CD4-positive, CD25-positive, alpha-beta regulatory T cell (primary cell): ENCODE measurements around the gene ERBB4. TPM values are rescaled to one million over a fixed set of nuclear protein-coding genes. Genes with fewer than 3 reads are reported as not detected.

ENCODE experiments used
- ATAC-seq, 2 donors: fragments of 150-1000 bp; cut with Tn5 transposase; one replicate each; pipeline ENCODE4 v1.10.0; 2021; ENCODE audit warnings: low read depth in 2 of 2, moderate number of reproducible peaks in 2 of 2, moderate library complexity in 1 of 2
- DNase-seq, 3 donors: peaks; one replicate each; pipeline versions ENCODE4 v3.0.0 to v3.0.0-alpha.2; 2012 to 2022; ENCODE audit warnings: mixed read lengths in 1 of 3
- H3K27ac ChIP-seq: one replicate; pipeline ENCODE4 v1.7.0; 2013; ENCODE audit warnings: mild to moderate bottlenecking, low read length; ENCODE audit not compliant: insufficient read depth, poor library complexity, severe bottlenecking
- H3K27me3 ChIP-seq: one replicate; pipeline ENCODE4 v1.7.0; 2013; ENCODE audit warnings: low read length; ENCODE audit not compliant: control insufficient read depth, insufficient read depth
- H3K36me3 ChIP-seq: one replicate; pipeline ENCODE4 v1.7.0; 2013; ENCODE audit warnings: mild to moderate bottlenecking, low read length, moderate library complexity; ENCODE audit not compliant: control insufficient read depth, insufficient read depth
- H3K4me1 ChIP-seq: 2 replicates; pipeline ENCODE4 v1.7.0; 2013; ENCODE audit warnings: mild to moderate bottlenecking, low read length; ENCODE audit not compliant: insufficient read depth, control insufficient read depth, poor library complexity, severe bottlenecking
- H3K4me3 ChIP-seq: one replicate; pipeline ENCODE4 v1.7.0; 2013; ENCODE audit warnings: low read depth, mild to moderate bottlenecking, low read length, moderate library complexity
- H3K9me3 ChIP-seq, 2 experiments: 1 replicate in 1 of 2; 2 replicates in 1 of 2; pipeline ENCODE4 v1.7.0; 2013; ENCODE audit warnings: low read length in 2 of 2, mild to moderate bottlenecking in 1 of 2, moderate library complexity in 1 of 2; ENCODE audit not compliant: control insufficient read depth in 2 of 2
- H3K27ac Mint-ChIP-seq, 3 donors: one replicate each; pipeline ENCODE4 v1.8.0; 2020 to 2022; ENCODE audit warnings: mild to moderate bottlenecking in 3 of 3, mixed read lengths in 3 of 3, moderate library complexity in 2 of 3
- H3K27me3 Mint-ChIP-seq: one replicate; pipeline ENCODE4 v1.8.0; 2022; ENCODE audit warnings: mild to moderate bottlenecking, mixed read lengths
- H3K36me3 Mint-ChIP-seq: one replicate; pipeline ENCODE4 v1.8.0; 2020; ENCODE audit warnings: mixed read lengths
- H3K4me1 Mint-ChIP-seq, 4 donors: one replicate each; pipeline ENCODE4 v1.8.0; 2020 to 2022; ENCODE audit warnings: mixed read lengths in 4 of 4, mild to moderate bottlenecking in 1 of 4
- H3K4me3 Mint-ChIP-seq, 4 donors: one replicate each; pipeline ENCODE4 v1.8.0; 2020 to 2022; ENCODE audit warnings: mild to moderate bottlenecking in 4 of 4, mixed read lengths in 4 of 4, moderate library complexity in 3 of 4
- H3K9me3 Mint-ChIP-seq, 7 donors: one replicate each; pipeline ENCODE4 v1.8.0; 2020 to 2022; ENCODE audit warnings: mixed read lengths in 7 of 7, mild to moderate bottlenecking in 3 of 7, moderate library complexity in 2 of 7
- polyA plus RNA-seq, 4 donors: library from polyadenylated mRNA; unstranded; fragments of 300-500 nt; fragmentation: Illumina TruSeq; gene quantifications; one replicate each; pipeline ENCODE4 v1.2.3, GENCODE V29; 2021
- total RNA-seq: library from RNA; stranded (reverse); gene quantifications from one replicate; pipeline ENCODE4 v1.2.3, GENCODE V29; 2022

The ERBB4 gene
- total and polyA plus RNA-seq, 5 donors from 2014 or later, result not detected

- Mint-ChIP-seq H3K4me1 (no peaks in the 10 kb centered on the region), H3K36me3 (no peaks in the 10 kb centered on the region), H3K27ac (no peak overlapping the region), H3K4me3 (no peak overlapping the region), H3K9me3 (peaks cover 0 to 7% (median 3%) of the 10 kb centered on the region in 7 donors), H3K27me3 (no peaks in the 10 kb centered on the region)
- Histone ChIP-seq H3K4me3 (no peak overlapping the region), H3K9me3 (no peaks in the 10 kb centered on the region), H3K4me1 (no peaks in the 10 kb centered on the region), H3K27me3 (no peaks in the 10 kb centered on the region), H3K36me3 (no peaks in the 10 kb centered on the region), H3K27ac (no peak overlapping the region)
- DNase-seq (no peak), ATAC-seq (no peak)
These were observed 1103.3 kb downstream of the ERBB4 start for GRCh38 chr2:211435331-211435730.

GRCh38 chr2:211434773-211435172 is 1103.8 kb downstream of the ERBB4 start:
- Histone ChIP-seq H3K36me3 (no peaks in the 10 kb centered on the region), H3K27me3 (no peaks in the 10 kb centered on the region), H3K4me1 (no peaks in the 10 kb centered on the region), H3K27ac (no peak overlapping the region), H3K9me3 (no peaks in the 10 kb centered on the region), H3K4me3 (no peak overlapping the region)
- no peak overlapping the region for H3K27ac Mint-ChIP-seq
- no peaks in the 10 kb centered on the region for H3K4me1 Mint-ChIP-seq
- H3K9me3 Mint-ChIP-seq, result peaks cover 0 to 7% (median 3%) of the 10 kb centered on the region in 7 donors
- no peak overlapping the region for H3K4me3 Mint-ChIP-seq
- H3K36me3 Mint-ChIP-seq, result no peaks in the 10 kb centered on the region
- DNase-seq (no peak), ATAC-seq (no peak)
- no peaks in the 10 kb centered on the region for H3K27me3 Mint-ChIP-seq

GRCh38 chr2:211429256-211429920 is 1109.2 kb downstream of the ERBB4 start:
- H3K36me3 Mint-ChIP-seq, result no peaks in the 10 kb centered on the region
- H3K4me1 ChIP-seq, result no peaks in the 10 kb centered on the region
- H3K27me3 ChIP-seq, result no peaks in the 10 kb centered on the region
- H3K27ac Mint-ChIP-seq, result peak overlapping the region in 1 of 3 donors; percentile 7
- no peak overlapping the region for H3K4me3 ChIP-seq
- no peak for DNase-seq
- H3K9me3 Mint-ChIP-seq, result peaks cover 0 to 6% (median 0%) of the 10 kb centered on the region in 7 donors
- ATAC-seq, result no peak
- H3K4me1 Mint-ChIP-seq, result no peaks in the 10 kb centered on the region
- H3K9me3 ChIP-seq, result no peaks in the 10 kb centered on the region
- no peaks in the 10 kb centered on the region for H3K27me3 Mint-ChIP-seq
- no peak overlapping the region for H3K4me3 Mint-ChIP-seq
- no peaks in the 10 kb centered on the region for H3K36me3 ChIP-seq
- H3K27ac ChIP-seq, result no peak overlapping the region

DNA sequence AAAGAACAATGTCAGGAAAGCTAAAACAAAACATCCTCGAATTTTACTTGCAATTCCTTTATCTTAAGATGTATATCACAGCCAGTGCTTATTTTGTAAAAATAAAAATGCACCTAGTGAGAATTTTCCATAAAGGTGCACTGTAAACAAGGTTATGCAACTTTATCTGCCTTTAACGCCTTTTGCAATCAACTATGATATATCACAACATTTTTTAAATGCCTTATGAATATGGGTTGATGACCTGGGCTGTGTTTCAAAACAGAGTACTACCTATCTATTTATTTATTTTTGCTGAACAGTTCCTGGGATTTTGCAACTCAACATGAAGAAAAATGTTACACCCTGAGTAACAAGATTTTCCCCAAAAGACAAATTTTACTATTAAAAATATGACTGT is 1112.4 kb downstream of the ERBB4 start:
- no peaks in the 10 kb centered on the region for H3K9me3 ChIP-seq
- ATAC-seq (no peak), DNase-seq (no peak)
- no peaks in the 10 kb centered on the region for H3K27me3 ChIP-seq
- Mint-ChIP-seq H3K36me3 (no peaks in the 10 kb centered on the region), H3K4me1 (no peaks in the 10 kb centered on the region), H3K27ac (no peak overlapping the region), H3K4me3 (no peak overlapping the region), H3K27me3 (no peaks in the 10 kb centered on the region), H3K9me3 (peaks cover 0 to 2% (median 0%) of the 10 kb centered on the region in 7 donors)
- H3K4me3 ChIP-seq, result no peak overlapping the region
- H3K27ac ChIP-seq, result no peak overlapping the region
- no peaks in the 10 kb centered on the region for H3K4me1 ChIP-seq
- no peaks in the 10 kb centered on the region for H3K36me3 ChIP-seq

GRCh38 chr2:211423018-211423417 is 1115.6 kb downstream of the ERBB4 start:
- H3K4me1 Mint-ChIP-seq, result no peaks in the 10 kb centered on the region
- Histone ChIP-seq H3K9me3 (no peaks in the 10 kb centered on the region), H3K27ac (no peak overlapping the region), H3K4me1 (no peaks in the 10 kb centered on the region), H3K4me3 (no peak overlapping the region), H3K27me3 (no peaks in the 10 kb centered on the region), H3K36me3 (no peaks in the 10 kb centered on the region)
- H3K4me3 Mint-ChIP-seq, result no peak overlapping the region
- H3K36me3 Mint-ChIP-seq, result no peaks in the 10 kb centered on the region
- peaks cover 0 to 2% (median 0%) of the 10 kb centered on the region in 7 donors for H3K9me3 Mint-ChIP-seq
- no peaks in the 10 kb centered on the region for H3K27me3 Mint-ChIP-seq
- ATAC-seq, result no peak
- DNase-seq, result no peak
- no peak overlapping the region for H3K27ac Mint-ChIP-seq

GRCh38 chr2:211417544-211417943 is 1121.1 kb downstream of the ERBB4 start:
- no peaks in the 10 kb centered on the region for H3K36me3 ChIP-seq
- no peaks in the 10 kb centered on the region for H3K27me3 ChIP-seq
- Mint-ChIP-seq H3K36me3 (no peaks in the 10 kb centered on the region), H3K9me3 (peaks cover 0 to 1% (median 0%) of the 10 kb centered on the region in 7 donors), H3K27me3 (no peaks in the 10 kb centered on the region), H3K4me1 (no peaks in the 10 kb centered on the region), H3K4me3 (no peak overlapping the region), H3K27ac (no peak overlapping the region)
- no peak overlapping the region for H3K4me3 ChIP-seq
- ATAC-seq, result no peak
- no peak for DNase-seq
- no peaks in the 10 kb centered on the region for H3K4me1 ChIP-seq
- H3K9me3 ChIP-seq, result no peaks in the 10 kb centered on the region
- no peak overlapping the region for H3K27ac ChIP-seq

DNA sequence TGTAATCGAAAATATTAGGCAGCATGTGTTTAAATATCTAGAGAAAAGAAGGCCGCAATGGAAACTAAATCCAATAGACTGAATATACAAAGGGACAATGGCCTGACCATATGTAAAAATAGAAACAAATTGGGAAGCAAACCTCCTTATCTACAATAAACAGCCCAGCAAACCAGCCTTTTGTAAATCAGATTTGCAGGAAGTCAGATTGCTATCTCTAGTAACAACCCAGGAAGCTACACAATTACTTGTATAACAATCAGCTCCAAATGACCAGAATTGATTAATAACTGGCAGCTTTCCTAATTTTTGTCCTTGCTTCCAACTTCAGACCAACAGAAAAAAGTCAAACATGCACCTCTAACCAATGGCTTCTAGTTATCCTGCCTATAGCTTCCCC is 1122.2 kb downstream of the ERBB4 start:
- Mint-ChIP-seq H3K36me3 (no peaks in the 10 kb centered on the region), H3K27ac (no peak overlapping the region), H3K4me3 (no peak overlapping the region), H3K27me3 (no peaks in the 10 kb centered on the region), H3K4me1 (no peaks in the 10 kb centered on the region), H3K9me3 (peaks cover 0 to 1% (median 0%) of the 10 kb centered on the region in 7 donors)
- DNase-seq (no peak), ATAC-seq (no peak)
- Histone ChIP-seq H3K9me3 (no peaks in the 10 kb centered on the region), H3K4me1 (no peaks in the 10 kb centered on the region), H3K36me3 (no peaks in the 10 kb centered on the region), H3K27me3 (no peaks in the 10 kb centered on the region), H3K4me3 (no peak overlapping the region), H3K27ac (no peak overlapping the region)

- H3K27ac Mint-ChIP-seq, result no peak overlapping the region
- no peaks in the 10 kb centered on the region for H3K27me3 Mint-ChIP-seq
- Histone ChIP-seq H3K9me3 (no peaks in the 10 kb centered on the region), H3K4me3 (no peak overlapping the region), H3K27me3 (no peaks in the 10 kb centered on the region), H3K27ac (no peak overlapping the region), H3K4me1 (no peaks in the 10 kb centered on the region), H3K36me3 (no peaks in the 10 kb centered on the region)
- DNase-seq (no peak), ATAC-seq (no peak)
- no peaks in the 10 kb centered on the region for H3K4me1 Mint-ChIP-seq
- H3K4me3 Mint-ChIP-seq, result no peak overlapping the region
- peaks cover 0 to 3% (median 0%) of the 10 kb centered on the region in 7 donors for H3K9me3 Mint-ChIP-seq
- no peaks in the 10 kb centered on the region for H3K36me3 Mint-ChIP-seq
These were observed 1124.9 kb downstream of the ERBB4 start for GRCh38 chr2:211413746-211414145.
